Muscle layer of duodenum (tissue), 2 donors: ENCODE data around the gene CNOT6.

Experiments used
- H3K27ac ChIP-seq: one replicate; pipeline ENCODE4 v1.7.0; 2013; ENCODE audit warnings: mild to moderate bottlenecking, low read length
- H3K27me3 ChIP-seq: one replicate; pipeline ENCODE4 v1.7.0; 2013; ENCODE audit warnings: low read depth, mild to moderate bottlenecking, control low read depth, low read length
- H3K36me3 ChIP-seq, 2 donors: one replicate each; pipeline ENCODE4 v1.7.0; 2013; ENCODE audit warnings: low read length in 2 of 2, control low read depth in 1 of 2, mild to moderate bottlenecking in 1 of 2; ENCODE audit not compliant: insufficient read depth in 2 of 2, control insufficient read depth in 1 of 2
- H3K4me1 ChIP-seq, 2 donors: one replicate each; pipeline ENCODE4 v1.7.0; 2013; ENCODE audit warnings: low read length in 2 of 2, mild to moderate bottlenecking in 2 of 2, control low read depth in 1 of 2, moderate library complexity in 1 of 2; ENCODE audit not compliant: insufficient read depth in 2 of 2, control insufficient read depth in 1 of 2
- H3K4me3 ChIP-seq, 2 donors: one replicate each; pipeline ENCODE4 v1.7.0; 2013; ENCODE audit warnings: low read length in 2 of 2, low read depth in 1 of 2, mild to moderate bottlenecking in 1 of 2
- H3K9me3 ChIP-seq, 2 donors: one replicate each; pipeline ENCODE4 v1.7.0; 2013; ENCODE audit warnings: low read length in 2 of 2, control low read depth in 1 of 2, mild to moderate bottlenecking in 1 of 2; ENCODE audit not compliant: control insufficient read depth in 1 of 2
- donor health status: healthy.

Gene CNOT6

DNA sequence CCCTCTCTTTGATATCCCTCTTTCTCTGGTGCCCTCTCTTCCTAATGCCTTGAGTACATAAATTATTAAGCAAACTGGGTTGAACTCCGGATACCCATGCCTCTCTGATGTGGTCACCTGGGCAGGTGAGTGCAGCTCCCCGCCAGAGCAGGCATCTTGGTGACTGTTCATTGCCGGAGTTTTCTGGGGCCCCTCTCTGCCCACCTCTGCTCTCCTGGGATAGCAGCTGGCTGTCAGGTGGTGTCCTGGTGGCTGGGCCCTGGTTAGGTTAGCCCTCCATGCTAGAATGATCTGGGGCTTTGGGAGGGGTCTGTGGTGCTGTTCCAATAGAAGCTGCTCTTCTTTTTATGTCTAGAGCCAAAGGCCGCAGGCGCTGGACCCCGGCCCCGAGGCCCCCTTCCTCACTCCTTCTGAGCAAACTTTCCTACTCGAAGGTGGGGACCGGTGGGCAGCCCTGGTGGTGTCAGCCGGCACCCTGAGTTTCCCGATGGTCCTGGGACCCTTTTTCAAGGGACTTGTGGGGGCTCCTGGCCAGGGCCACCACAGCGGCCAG is 102.0 kb downstream of the CNOT6 start:
- no peak overlapping the region for H3K27ac ChIP-seq
- H3K9me3 ChIP-seq: no peaks in the 10 kb centered on the region
- no peak overlapping the region for H3K4me3 ChIP-seq
- H3K4me1 ChIP-seq: peaks cover 0 to 7% of the 10 kb centered on the region in 2 donors
- H3K27me3 ChIP-seq: peaks cover 5% of the 10 kb centered on the region
- no peaks in the 10 kb centered on the region for H3K36me3 ChIP-seq

- H3K4me3 ChIP-seq: no peak overlapping the region
- no peaks in the 10 kb centered on the region for H3K9me3 ChIP-seq
- H3K27ac ChIP-seq: no peak overlapping the region
- H3K4me1 ChIP-seq: peaks cover 0 to 1% of the 10 kb centered on the region in 2 donors
- H3K36me3 ChIP-seq: no peaks in the 10 kb centered on the region
- peaks cover 5% of the 10 kb centered on the region for H3K27me3 ChIP-seq
These were observed 102.6 kb downstream of the CNOT6 start for GRCh38 chr5:180596668-180597231.

- H3K36me3 ChIP-seq: no peaks in the 10 kb centered on the region
- no peaks in the 10 kb centered on the region for H3K4me1 ChIP-seq
- H3K27ac ChIP-seq: no peak overlapping the region
- H3K9me3 ChIP-seq: no peaks in the 10 kb centered on the region
- H3K4me3 ChIP-seq: no peak overlapping the region
- H3K27me3 ChIP-seq: no peaks in the 10 kb centered on the region
These were observed 104.1 kb downstream of the CNOT6 start for GRCh38 chr5:180598316-180598701.

- H3K27ac ChIP-seq: no peak overlapping the region
- H3K4me3 ChIP-seq: no peak overlapping the region
- no peaks in the 10 kb centered on the region for H3K9me3 ChIP-seq
- no peaks in the 10 kb centered on the region for H3K27me3 ChIP-seq
- no peaks in the 10 kb centered on the region for H3K4me1 ChIP-seq
- no peaks in the 10 kb centered on the region for H3K36me3 ChIP-seq
These were observed 104.8 kb downstream of the CNOT6 start for GRCh38 chr5:180598797-180599589.

DNA sequence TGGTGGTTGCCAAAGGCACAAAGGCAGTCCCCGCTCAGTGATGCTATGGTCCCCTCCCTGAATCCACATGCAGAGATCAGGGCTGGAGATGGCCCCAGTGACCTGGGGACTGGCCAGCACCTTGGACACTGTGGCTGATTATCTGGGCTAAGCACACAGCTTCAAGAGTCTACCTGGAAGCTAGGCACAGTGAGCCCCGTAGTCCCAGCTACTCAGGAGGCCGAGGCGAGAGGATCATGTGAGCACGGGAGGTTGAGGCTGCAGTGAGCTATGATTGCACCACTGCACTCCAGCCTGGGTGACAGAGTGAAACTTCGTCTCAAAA is 105.4 kb downstream of the CNOT6 start:
- H3K4me3 ChIP-seq: no peak overlapping the region
- no peaks in the 10 kb centered on the region for H3K4me1 ChIP-seq
- H3K36me3 ChIP-seq: no peaks in the 10 kb centered on the region
- no peaks in the 10 kb centered on the region for H3K27me3 ChIP-seq
- no peaks in the 10 kb centered on the region for H3K9me3 ChIP-seq
- no peak overlapping the region for H3K27ac ChIP-seq

DNA sequence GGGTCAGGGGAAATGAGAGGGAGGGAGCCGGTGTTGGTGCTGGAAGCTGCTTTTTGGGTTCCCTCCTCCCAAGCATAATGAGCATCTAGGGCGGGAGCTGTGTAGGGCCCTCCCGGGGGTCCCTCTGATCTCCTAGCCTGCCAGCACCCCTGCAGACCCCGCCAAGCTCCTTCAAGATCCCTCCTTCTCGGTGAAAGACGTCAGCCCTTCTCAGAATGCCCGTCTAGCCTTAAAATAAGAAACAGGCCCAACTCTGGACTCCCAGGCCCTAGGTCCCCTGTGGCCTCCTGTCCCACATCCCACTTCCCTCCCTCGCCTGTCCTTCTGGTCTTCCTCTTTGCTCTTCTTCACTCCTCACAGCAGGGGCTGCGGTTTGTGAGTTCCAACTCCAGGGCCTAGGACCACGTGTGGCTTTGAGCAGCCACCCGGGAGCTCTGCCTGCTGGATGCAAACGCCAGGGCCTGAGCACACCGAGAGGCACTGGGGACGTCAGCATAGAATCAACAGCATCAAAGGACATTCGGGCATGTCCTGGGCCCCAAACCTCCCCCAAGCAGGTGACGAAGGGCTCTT is 105.9 kb downstream of the CNOT6 start:
- no peaks in the 10 kb centered on the region for H3K9me3 ChIP-seq
- no peaks in the 10 kb centered on the region for H3K4me1 ChIP-seq
- no peak overlapping the region for H3K4me3 ChIP-seq
- no peak overlapping the region for H3K27ac ChIP-seq
- no peaks in the 10 kb centered on the region for H3K27me3 ChIP-seq
- H3K36me3 ChIP-seq: no peaks in the 10 kb centered on the region

DNA sequence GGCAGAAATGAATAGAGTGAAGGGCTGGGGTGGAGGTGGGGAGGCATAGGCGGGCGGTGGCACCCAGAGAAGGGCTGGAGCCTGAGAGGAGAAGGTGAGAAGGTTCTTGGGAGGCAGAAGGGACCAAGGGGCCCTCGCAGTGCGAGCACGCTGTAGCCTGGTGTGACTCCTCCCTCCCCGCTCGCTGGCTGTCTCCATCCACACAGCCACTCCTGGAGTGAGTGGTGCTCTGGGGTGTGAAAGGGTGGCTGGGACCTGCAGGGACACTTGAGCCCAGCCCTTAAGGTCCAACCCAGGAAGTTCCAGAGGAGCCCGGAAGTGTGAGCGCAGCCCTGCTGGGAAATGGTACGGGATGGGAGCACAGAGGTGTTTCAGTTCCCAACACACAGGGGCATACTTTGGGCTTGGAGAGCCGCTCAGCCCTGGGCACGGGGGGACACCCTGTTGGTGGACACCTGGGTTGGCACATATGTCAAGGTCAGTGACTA is 106.4 kb downstream of the CNOT6 start:
- Histone ChIP-seq H3K27ac (no peak overlapping the region), H3K9me3 (no peaks in the 10 kb centered on the region), H3K27me3 (no peaks in the 10 kb centered on the region), H3K36me3 (no peaks in the 10 kb centered on the region), H3K4me1 (no peaks in the 10 kb centered on the region), H3K4me3 (no peak overlapping the region)

DNA sequence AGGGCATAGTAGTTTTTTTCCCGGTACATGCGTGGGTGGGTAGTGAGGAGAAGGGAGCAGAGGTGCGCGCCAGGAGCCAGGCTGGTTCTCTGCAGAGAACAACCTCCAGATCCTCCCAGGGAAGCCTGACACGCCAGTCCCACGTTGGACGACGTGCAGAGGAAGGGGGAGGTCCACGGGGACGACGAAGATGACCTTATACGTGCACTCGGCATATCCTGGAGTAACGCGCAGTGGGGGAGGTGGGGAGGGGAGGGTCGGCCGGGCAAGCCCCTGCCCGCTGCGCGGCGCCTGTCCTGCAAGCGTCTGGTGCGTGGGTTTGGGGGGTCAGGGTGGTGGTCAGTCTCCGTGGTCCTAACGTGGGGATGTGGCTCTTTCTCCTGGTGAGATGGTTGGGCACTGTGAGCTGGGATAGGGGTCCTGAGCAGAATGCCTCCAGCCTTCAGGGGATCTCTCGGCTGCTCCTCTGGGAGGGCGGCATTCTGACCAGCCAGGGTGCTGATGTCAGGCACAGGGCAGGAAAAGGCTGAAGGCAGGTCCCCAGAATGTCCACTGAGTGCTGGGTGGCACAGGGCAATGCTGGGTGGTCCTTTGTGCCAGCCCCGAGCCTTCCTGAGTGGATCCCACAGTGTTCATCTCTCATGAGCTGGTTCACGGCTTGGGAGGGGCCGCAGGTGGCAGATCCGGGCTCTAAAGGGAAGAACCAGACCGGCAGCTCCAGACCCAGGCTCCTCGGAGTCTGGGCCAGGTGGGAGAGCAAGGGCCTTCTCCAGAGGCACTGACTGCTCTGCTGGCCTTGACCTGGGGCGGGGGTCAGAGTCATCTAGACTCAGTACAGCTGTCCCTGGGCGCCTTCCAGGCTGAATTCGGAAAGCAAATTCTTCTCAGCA is 107.7 kb downstream of the CNOT6 start:
- Histone ChIP-seq H3K36me3 (no peaks in the 10 kb centered on the region), H3K4me3 (no peak overlapping the region), H3K9me3 (no peaks in the 10 kb centered on the region), H3K27me3 (no peaks in the 10 kb centered on the region), H3K4me1 (no peaks in the 10 kb centered on the region), H3K27ac (no peak overlapping the region)

- Histone ChIP-seq H3K4me3 (no peak overlapping the region), H3K27me3 (no peaks in the 10 kb centered on the region), H3K36me3 (no peaks in the 10 kb centered on the region), H3K9me3 (no peaks in the 10 kb centered on the region), H3K4me1 (no peaks in the 10 kb centered on the region), H3K27ac (no peak overlapping the region)
These were observed 108.4 kb downstream of the CNOT6 start for GRCh38 chr5:180602481-180603075.

- H3K27ac ChIP-seq: no peak overlapping the region
- no peaks in the 10 kb centered on the region for H3K27me3 ChIP-seq
- H3K4me1 ChIP-seq: no peaks in the 10 kb centered on the region
- no peak overlapping the region for H3K4me3 ChIP-seq
- no peaks in the 10 kb centered on the region for H3K36me3 ChIP-seq
- H3K9me3 ChIP-seq: no peaks in the 10 kb centered on the region
These were observed 109.0 kb downstream of the CNOT6 start for GRCh38 chr5:180603076-180603594.
